ENCODE data around the gene PRPF19. TPM values are rescaled to one million over a fixed set of nuclear protein-coding genes. Genes with fewer than 3 reads are reported as not detected.

Gene PRPF19
- total RNA-seq, 6 donors from 2014 or later = 10.5 to 72.8 (median 55.1) TPM

GRCh38 chr11:60879971-60880588 is 26.3 kb downstream of the PRPF19 start:
- no peaks in the 10 kb centered on the region for H3K27me3 ChIP-seq
- no peak for DNase-seq
- peaks cover 0 to 21% (median 5%) of the 10 kb centered on the region in 4 donors for H3K36me3 ChIP-seq
- no peaks in the 10 kb centered on the region for H3K4me1 ChIP-seq
- ATAC-seq (ENCODE audit: low FRiP score in 2 of 2) = no peak
- TF ChIP-seq POLR2A (IDR thresholded peaks at IDR 0.05) (no peak), EP300 (IDR thresholded peaks at IDR 0.05) (no peak)
- TF ChIP-seq, protein P1, sequence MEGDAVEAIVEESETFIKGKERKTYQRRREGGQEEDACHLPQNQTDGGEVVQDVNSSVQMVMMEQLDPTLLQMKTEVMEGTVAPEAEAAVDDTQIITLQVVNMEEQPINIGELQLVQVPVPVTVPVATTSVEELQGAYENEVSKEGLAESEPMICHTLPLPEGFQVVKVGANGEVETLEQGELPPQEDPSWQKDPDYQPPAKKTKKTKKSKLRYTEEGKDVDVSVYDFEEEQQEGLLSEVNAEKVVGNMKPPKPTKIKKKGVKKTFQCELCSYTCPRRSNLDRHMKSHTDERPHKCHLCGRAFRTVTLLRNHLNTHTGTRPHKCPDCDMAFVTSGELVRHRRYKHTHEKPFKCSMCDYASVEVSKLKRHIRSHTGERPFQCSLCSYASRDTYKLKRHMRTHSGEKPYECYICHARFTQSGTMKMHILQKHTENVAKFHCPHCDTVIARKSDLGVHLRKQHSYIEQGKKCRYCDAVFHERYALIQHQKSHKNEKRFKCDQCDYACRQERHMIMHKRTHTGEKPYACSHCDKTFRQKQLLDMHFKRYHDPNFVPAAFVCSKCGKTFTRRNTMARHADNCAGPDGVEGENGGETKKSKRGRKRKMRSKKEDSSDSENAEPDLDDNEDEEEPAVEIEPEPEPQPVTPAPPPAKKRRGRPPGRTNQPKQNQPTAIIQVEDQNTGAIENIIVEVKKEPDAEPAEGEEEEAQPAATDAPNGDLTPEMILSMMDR (IDR thresholded peaks at IDR 0.05) = no peak
- no peak overlapping the region for H3K27ac ChIP-seq
- no peak overlapping the region for H3K4me3 ChIP-seq
- no peaks in the 10 kb centered on the region for H3K9me3 ChIP-seq
- 75 to 84% methylated on average over 5 of the region's 5 CpGs for whole genome bisulfite sequencing, 2 donors

DNA sequence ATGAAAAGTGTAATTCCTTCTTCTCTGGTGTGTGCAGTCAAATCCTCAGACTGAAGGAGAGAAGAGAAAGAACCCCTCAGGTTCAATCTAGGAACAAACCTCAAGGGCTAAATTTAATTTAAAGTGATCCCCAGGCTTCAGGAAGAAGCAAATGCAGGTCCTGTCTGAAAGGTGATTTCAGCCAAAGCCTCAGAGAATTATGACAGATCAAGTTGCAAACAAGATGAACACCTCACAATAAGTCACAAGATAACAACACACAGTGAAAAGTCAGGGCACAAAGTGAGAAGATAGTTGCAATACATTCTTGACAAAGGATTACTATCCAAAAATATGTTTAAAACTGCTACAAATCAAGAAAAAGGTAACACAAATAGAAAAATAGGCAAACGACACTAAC is 27.3 kb downstream of the PRPF19 start:
- DNase-seq (no peak), ATAC-seq (ENCODE audit: low FRiP score in 2 of 2) (no peak)
- Histone ChIP-seq H3K4me3 (no peak overlapping the region), H3K4me1 (no peaks in the 10 kb centered on the region), H3K36me3 (peaks cover 0 to 21% (median 5%) of the 10 kb centered on the region in 4 donors), H3K27me3 (no peaks in the 10 kb centered on the region), H3K9me3 (no peaks in the 10 kb centered on the region), H3K27ac (no peak overlapping the region)
- WGBS, 2 donors = 94 to 97% methylated on average over 1 of the region's 1 CpG
- TF ChIP-seq, protein P1 (IDR thresholded peaks at IDR 0.05) = no peak
- TF ChIP-seq POLR2A (IDR thresholded peaks at IDR 0.05) = no peak

GRCh38 chr11:60878245-60879101 is 27.9 kb downstream of the PRPF19 start:
- TF ChIP-seq POLR2A (IDR thresholded peaks at IDR 0.05) (no peak), POLR2AphosphoS5 (IDR thresholded peaks at IDR 0.05) (no peak), EP300 (IDR thresholded peaks at IDR 0.05) (no peak)
- TF ChIP-seq, protein P1 (IDR thresholded peaks at IDR 0.05) = no peak
- ATAC-seq (ENCODE audit: low FRiP score in 2 of 2) (peak in 1 of 2 donors; percentile 51), DNase-seq (no peak)
- H3K36me3 ChIP-seq = peaks cover 0 to 21% (median 5%) of the 10 kb centered on the region in 4 donors
- WGBS, 2 donors = 70 to 74% methylated on average over 5 of the region's 5 CpGs
- H3K9me3 ChIP-seq = no peaks in the 10 kb centered on the region
- no peak overlapping the region for H3K4me3 ChIP-seq
- H3K27ac ChIP-seq = no peak overlapping the region
- H3K4me1 ChIP-seq = peaks cover 0 to under 1% (median 0%) of the 10 kb centered on the region in 4 donors
- no peaks in the 10 kb centered on the region for H3K27me3 ChIP-seq

DNA sequence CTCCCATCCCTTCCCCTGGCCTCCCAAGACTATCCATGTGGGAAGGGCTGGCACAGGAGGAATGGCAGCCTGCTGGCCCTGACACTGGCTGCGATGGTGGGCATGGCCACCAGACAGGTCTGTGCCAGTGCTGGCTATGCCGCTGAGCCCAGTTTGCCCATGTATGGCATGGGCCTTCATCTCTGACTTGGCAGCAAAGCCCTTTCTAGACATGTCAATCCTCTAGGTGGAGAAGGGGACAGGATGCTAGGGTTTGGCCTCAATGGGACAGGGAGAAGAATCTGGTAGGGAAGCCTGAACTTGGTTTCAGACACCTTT is 30.3 kb downstream of the PRPF19 start:
- TF ChIP-seq, protein P1 (IDR thresholded peaks at IDR 0.05) = no peak
- no peak for TF ChIP-seq EP300 (IDR thresholded peaks at IDR 0.05)
- no peak for TF ChIP-seq POLR2AphosphoS5 (IDR thresholded peaks at IDR 0.05)
- Histone ChIP-seq H3K27me3 (no peaks in the 10 kb centered on the region), H3K36me3 (peaks cover 0 to 16% (median 5%) of the 10 kb centered on the region in 4 donors), H3K9me3 (no peaks in the 10 kb centered on the region), H3K4me3 (no peak overlapping the region), H3K4me1 (peaks cover 0 to 22% (median 8%) of the 10 kb centered on the region in 4 donors), H3K27ac (no peak overlapping the region)
- ATAC-seq (ENCODE audit: low FRiP score in 2 of 2) (no peak), DNase-seq (no peak)
- WGBS, 2 donors = 100% methylated on average over 2 of the region's 2 CpGs; no CpG with 5 or more reads in 1 of the 2 donors
